SK-N-SH (cell line): ENCODE data around the gene LENEP. TPM values are rescaled to one million over a fixed set of nuclear protein-coding genes. Genes with fewer than 3 reads are reported as not detected.

Experiments
- CTCF ChIA-PET: fragments of 300-600, 350-600 bp; formaldehyde crosslinking; extraction: SDS; loops from one replicate; lab custom pipeline; 2021; lab: Yijun Ruan, JAX
- POLR2A ChIA-PET: fragments of 350-600 bp; sonication (Branson Sonifier 250); formaldehyde crosslinking; extraction: SDS; loops from one replicate; lab custom pipeline; 2020; ENCODE audit warnings: antibody characterized with exemption, inconsistent platforms; lab: Yijun Ruan, JAX
- DNase-seq: peaks from one replicate; pipeline ENCODE4 v3.0.0; 2012
- H2AFZ ChIP-seq: fragments of 200-600 bp; sonication (generic); 2 replicates; pipeline ENCODE4 v1.8.1; 2016; ENCODE audit warnings: antibody characterized with exemption, mild to moderate bottlenecking, low read depth
- H3F3A ChIP-seq: fragments of 200-600 bp; sonication (generic); replicated peaks from 2 replicates; pipeline ENCODE3; 2016; ENCODE audit warnings: antibody characterized with exemption, mild to moderate bottlenecking; ENCODE audit not compliant: insufficient read depth
- H3K27ac ChIP-seq, 2 experiments: fragments of 200-500 bp in 1 of 2; fragments of 200-600 bp in 1 of 2; sonication (Bioruptor generic) in 1 of 2; sonication (generic), shearing (Covaris generic) in 1 of 2; 2 replicates each; pipeline versions ENCODE4 v1.5.1 to v1.6.1; 2014 to 2016; ENCODE audit warnings: low read depth in 2 of 2, inconsistent platforms in 1 of 2, low read length in 1 of 2, mild to moderate bottlenecking in 1 of 2, mixed read lengths in 1 of 2
- H3K27me3 ChIP-seq: fragments of 200-600 bp; sonication (generic), shearing (Covaris generic); 2 replicates; pipeline ENCODE4 v1.6.1; 2016; ENCODE audit warnings: mixed run types; ENCODE audit not compliant: insufficient read depth
- H3K36me3 ChIP-seq, 2 experiments: fragments of 200-500 bp in 1 of 2; fragments of 200-600 bp in 1 of 2; sonication (Bioruptor generic) in 1 of 2; sonication (generic) in 1 of 2; replicated peaks in 1 of 2; 2 replicates each; pipeline versions ENCODE3 to v1.5.1; 2014 to 2016; ENCODE audit warnings: low read length in 1 of 2, mild to moderate bottlenecking in 1 of 2; ENCODE audit not compliant: insufficient read depth in 2 of 2, control insufficient read depth in 1 of 2
- H3K4me1 ChIP-seq, 2 experiments: fragments of 200-500 bp in 1 of 2; fragments of 200-600 bp in 1 of 2; sonication (Bioruptor generic) in 1 of 2; sonication (generic), shearing (Covaris generic) in 1 of 2; 2 replicates each; pipeline versions ENCODE4 v1.5.1 to v1.6.1; 2014 to 2016; ENCODE audit warnings: low read depth in 1 of 2, low read length in 1 of 2, mixed run types in 1 of 2; ENCODE audit not compliant: insufficient read depth in 2 of 2, control insufficient read depth in 1 of 2
- H3K4me2 ChIP-seq: fragments of 200-600 bp; sonication (generic), shearing (Covaris generic); 2 replicates; pipeline ENCODE4 v1.6.1; 2017; ENCODE audit warnings: mixed run types
- H3K4me3 ChIP-seq, 2 experiments: fragments of 200-500 bp in 1 of 2; fragments of 200-600 bp in 1 of 2; sonication (Bioruptor generic) in 1 of 2; sonication (generic), shearing (Covaris generic) in 1 of 2; 2 replicates each; pipeline versions ENCODE4 v1.5.1 to v1.8.1; 2014 to 2016; ENCODE audit warnings: low read depth in 2 of 2, inconsistent platforms in 1 of 2, low read length in 1 of 2, mild to moderate bottlenecking in 1 of 2, mixed read lengths in 1 of 2, moderate library complexity in 1 of 2
- H3K79me2 ChIP-seq: fragments of 200-600 bp; sonication (generic); 2 replicates; pipeline ENCODE4 v1.8.1; 2017; ENCODE audit warnings: mild to moderate bottlenecking; ENCODE audit not compliant: insufficient read depth
- H3K9ac ChIP-seq: fragments of 200-600 bp; sonication (generic); 2 replicates; pipeline ENCODE4 v1.6.1; 2017; ENCODE audit warnings: mixed run types
- H3K9me2 ChIP-seq: fragments of 200-600 bp; sonication (generic); 2 replicates; pipeline ENCODE4 v1.6.1; 2017; ENCODE audit warnings: mixed run types
- H3K9me3 ChIP-seq: fragments of 200-600 bp; sonication (generic); 2 replicates; pipeline ENCODE4 v1.6.1; 2017; ENCODE audit warnings: mixed run types, mild to moderate bottlenecking, moderate library complexity
- H4K20me1 ChIP-seq: fragments of 200-600 bp; sonication (generic); 2 replicates; pipeline ENCODE4 v1.6.1; 2017; ENCODE audit warnings: mild to moderate bottlenecking, mixed run types; ENCODE audit not compliant: insufficient read depth
- CHD2 ChIP-seq: fragments of 150-350 bp; IDR thresholded peaks from 2 replicates; pipeline ENCODE4 v1.6.1; 2018; ENCODE audit warnings: low read length; ENCODE audit not compliant: partially characterized antibody
- EP300 ChIP-seq, 2 experiments: IDR thresholded peaks; 2 replicates each; pipeline versions ENCODE4 v1.4.0 to v1.6.1; 2012; ENCODE audit warnings: borderline replicate concordance in 1 of 2, low read depth in 1 of 2, low read length in 1 of 2
- FOXJ3 ChIP-seq: sonication (generic); formaldehyde crosslinking; IDR thresholded peaks from 2 replicates; pipeline ENCODE4 v1.5.1; 2020; ENCODE audit warnings: mild to moderate bottlenecking, missing genetic modification reagents
- FOXM1 ChIP-seq: IDR thresholded peaks from 2 replicates; pipeline ENCODE4 v1.4.0; 2012; ENCODE audit warnings: low read depth, mild to moderate bottlenecking
- GABPA ChIP-seq: IDR thresholded peaks from 2 replicates; pipeline ENCODE4 v1.4.0; 2012; ENCODE audit warnings: low read depth, mild to moderate bottlenecking
- GATA2 ChIP-seq: sonication (generic); formaldehyde crosslinking; IDR thresholded peaks from 2 replicates; pipeline ENCODE4 v1.5.0; 2020; ENCODE audit warnings: mild to moderate bottlenecking, missing genetic modification reagents
- JUND ChIP-seq: IDR thresholded peaks from 2 replicates; pipeline ENCODE4 v1.4.0; 2012
- NFIC ChIP-seq: IDR thresholded peaks from 2 replicates; pipeline ENCODE4 v1.4.0; 2012; ENCODE audit warnings: borderline replicate concordance
- POLR2AphosphoS5 ChIP-seq: IDR thresholded peaks from 2 replicates; pipeline ENCODE4 v1.6.1; 2012; ENCODE audit warnings: low read depth, low read length
- SIN3A ChIP-seq: IDR thresholded peaks from 2 replicates; pipeline ENCODE4 v1.6.1; 2012; ENCODE audit warnings: low read depth, mild to moderate bottlenecking, low read length, moderate library complexity, borderline replicate concordance
- TAF1 ChIP-seq: IDR thresholded peaks from 2 replicates; pipeline ENCODE4 v1.6.1; 2012; ENCODE audit warnings: low read depth, mild to moderate bottlenecking, low read length, moderate library complexity, borderline replicate concordance
- TEAD4 ChIP-seq: IDR thresholded peaks from 2 replicates; pipeline ENCODE4 v1.4.0; 2012; ENCODE audit warnings: mild to moderate bottlenecking, borderline replicate concordance; ENCODE audit not compliant: insufficient read depth
- WGBS: methylation state at CpG from one replicate; pipeline ENCODE4 v1.1.6; 2017; ENCODE audit warnings: low lambda C conversion rate; 5-methylcytosine and 5-hydroxymethylcytosine counted together
- polyA plus RNA-seq, 3 experiments: library from polyadenylated mRNA; depleted of rRNA; stranded (reverse); fragments of >200 nt; gene quantifications; 2 replicates each; pipeline ENCODE4 v1.2.3, GENCODE V29; 2012
- TF ChIP-seq, protein P1 (sequence below): fragments of 150-350 bp; IDR thresholded peaks from 2 replicates; pipeline ENCODE4 v1.6.1; 2016; ENCODE audit warnings: mild to moderate bottlenecking, low read depth, low read length
- TF ChIP-seq, protein P2 (sequence below): IDR thresholded peaks from 2 replicates; pipeline ENCODE4; 2012
- TF ChIP-seq, protein P3 (sequence below): IDR thresholded peaks from 2 replicates; pipeline ENCODE4 v1.4.0; 2012; ENCODE audit warnings: low read depth, borderline replicate concordance
- TF ChIP-seq, protein P4 (sequence below): fragments of 200-600 bp; sonication (generic); IDR thresholded peaks from 2 replicates; pipeline ENCODE4 v1.6.1; 2017; ENCODE audit warnings: antibody characterized with exemption, mild to moderate bottlenecking, moderate library complexity
- TF ChIP-seq, protein P5 (sequence below): fragments of 150-350 bp; IDR thresholded peaks from 2 replicates; pipeline ENCODE4 v1.6.1; 2017; ENCODE audit warnings: antibody characterized with exemption, low read length, low read depth, borderline replicate concordance

Gene LENEP
- polyA plus RNA-seq, 1 of the 3 experiments (the other 2 are of a cell fraction) = not detected

DNA sequence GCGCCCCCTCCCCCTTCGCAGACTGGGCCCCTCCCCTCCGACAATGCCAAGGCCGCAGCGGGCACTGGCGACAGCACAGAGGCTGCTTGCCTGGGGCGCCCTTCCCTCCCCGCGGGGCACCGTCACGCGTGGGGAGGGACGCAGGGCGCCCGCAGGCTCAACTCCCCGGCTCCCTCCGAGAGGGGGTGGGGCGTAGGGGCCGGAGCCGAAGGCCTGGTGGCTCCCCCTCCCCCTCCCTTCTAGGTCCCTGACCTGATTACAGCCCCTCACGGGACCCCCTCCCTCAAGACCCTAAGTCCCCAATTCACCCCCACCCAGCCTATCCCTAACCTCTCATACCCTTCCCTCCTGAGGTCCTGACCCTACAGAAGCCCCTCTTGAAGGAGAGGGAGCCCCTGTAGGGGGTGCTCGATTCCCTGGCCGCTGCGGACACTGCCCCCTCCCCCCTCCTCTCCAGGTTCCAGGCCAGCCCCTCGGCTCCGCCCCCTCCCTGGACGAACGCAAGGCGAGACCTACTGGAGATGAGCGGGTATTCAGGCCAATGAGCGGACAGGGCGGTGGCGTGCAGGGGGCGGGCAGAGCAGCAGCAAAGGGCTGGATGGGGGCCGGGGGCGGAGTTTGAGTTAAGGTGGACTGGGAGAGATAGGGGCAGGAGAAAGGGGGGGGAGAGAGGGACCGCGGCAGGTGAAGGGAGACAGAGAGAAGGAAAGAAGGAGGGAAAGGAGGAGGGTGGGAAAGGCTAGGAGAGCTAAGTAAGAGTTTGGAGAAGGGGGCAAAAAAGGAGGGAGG is 8.5 kb downstream of the LENEP start (continued):
- TF ChIP-seq, protein P1, sequence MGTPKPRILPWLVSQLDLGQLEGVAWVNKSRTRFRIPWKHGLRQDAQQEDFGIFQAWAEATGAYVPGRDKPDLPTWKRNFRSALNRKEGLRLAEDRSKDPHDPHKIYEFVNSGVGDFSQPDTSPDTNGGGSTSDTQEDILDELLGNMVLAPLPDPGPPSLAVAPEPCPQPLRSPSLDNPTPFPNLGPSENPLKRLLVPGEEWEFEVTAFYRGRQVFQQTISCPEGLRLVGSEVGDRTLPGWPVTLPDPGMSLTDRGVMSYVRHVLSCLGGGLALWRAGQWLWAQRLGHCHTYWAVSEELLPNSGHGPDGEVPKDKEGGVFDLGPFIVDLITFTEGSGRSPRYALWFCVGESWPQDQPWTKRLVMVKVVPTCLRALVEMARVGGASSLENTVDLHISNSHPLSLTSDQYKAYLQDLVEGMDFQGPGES = peak; percentile 63
- TF ChIP-seq TAF1 (peak; percentile 50; the same call in 1 of the 2 replicates), JUND (no peak), GABPA (0 out of 2 replicates have a peak, but pooled peaks have one; percentile 22), SIN3A (peak; percentile 21; the same call in 1 of the 2 replicates)
- TF ChIP-seq, protein P2, sequence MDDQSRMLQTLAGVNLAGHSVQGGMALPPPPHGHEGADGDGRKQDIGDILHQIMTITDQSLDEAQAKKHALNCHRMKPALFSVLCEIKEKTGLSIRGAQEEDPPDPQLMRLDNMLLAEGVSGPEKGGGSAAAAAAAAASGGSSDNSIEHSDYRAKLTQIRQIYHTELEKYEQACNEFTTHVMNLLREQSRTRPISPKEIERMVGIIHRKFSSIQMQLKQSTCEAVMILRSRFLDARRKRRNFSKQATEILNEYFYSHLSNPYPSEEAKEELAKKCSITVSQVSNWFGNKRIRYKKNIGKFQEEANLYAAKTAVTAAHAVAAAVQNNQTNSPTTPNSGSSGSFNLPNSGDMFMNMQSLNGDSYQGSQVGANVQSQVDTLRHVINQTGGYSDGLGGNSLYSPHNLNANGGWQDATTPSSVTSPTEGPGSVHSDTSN = peak; percentile 98

DNA sequence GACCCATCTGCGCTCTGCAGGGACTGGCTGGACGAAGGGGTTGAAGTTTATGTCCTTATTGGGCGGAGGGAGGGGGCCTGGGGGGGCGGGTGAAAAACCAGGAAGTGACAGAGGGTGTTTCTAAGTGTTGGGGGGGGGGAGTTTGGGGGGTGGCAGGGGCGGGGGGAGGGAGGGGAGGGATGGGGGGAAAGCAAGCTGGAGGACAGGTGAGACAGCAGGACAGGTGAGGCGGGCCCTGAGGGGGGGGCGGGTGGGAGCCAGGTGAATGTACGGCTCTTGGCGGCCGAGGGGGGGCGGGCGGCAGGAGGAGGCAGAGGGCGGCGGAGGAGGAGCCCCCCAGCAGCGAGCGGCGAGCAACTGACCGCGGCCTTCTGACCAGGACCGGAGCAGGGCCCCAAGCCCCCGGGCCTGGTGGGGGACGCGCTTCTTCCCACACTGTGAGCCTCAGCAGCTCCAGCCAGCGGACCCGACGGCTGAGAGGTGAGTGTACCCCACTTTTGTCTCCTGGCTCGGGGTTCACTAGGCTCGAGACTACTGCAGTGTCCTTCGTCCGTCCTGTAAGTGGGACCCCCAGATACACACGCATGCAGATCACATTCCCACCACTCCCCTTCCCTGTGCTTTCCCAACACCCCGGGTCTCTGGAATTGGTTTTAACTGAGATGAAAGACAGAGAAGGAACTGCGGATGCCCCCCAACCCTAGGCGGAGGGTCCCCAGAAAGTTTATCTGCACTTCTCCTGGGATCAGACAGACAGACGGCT is 9.3 kb downstream of the LENEP start, which contains the start of gene ZBTB7B:
Gene ZBTB7B (plus strand): TSS at position 339 of the 763 bp plus-strand sequence. CDS start 11,859 bp downstream, outside the sequence.
- peaks cover 19 to 33% of the 10 kb centered on the region in 2 experiments for H3K4me1 ChIP-seq
- H4K20me1 ChIP-seq = no peaks in the 10 kb centered on the region; the same call in 1 of the 2 replicates
- H3K36me3 ChIP-seq = peaks cover 0 to 5% of the 10 kb centered on the region in 2 experiments
- under 1% methylated on average over 20 of the region's 35 CpGs for WGBS
- CTCF ChIA-PET = interaction anchor here (1.4 to 14.0 kb wide), 8 partner anchors 12 to 89 kb away, joined by 4 to 640 read pairs (median 10); partner anchors contain the start of genes CKS1B, FLAD1, PBXIP1 and PYGO2
- peaks cover 27% of the 10 kb centered on the region for H3F3A ChIP-seq
- H3K27ac ChIP-seq = peak within 1 kb of the TSS; percentile 92 to 96
- POLR2A ChIA-PET = no interaction called here
- peak within 1 kb of the TSS; percentile 70; the same call in 1 of the 2 replicates for H2AFZ ChIP-seq
- H3K9me3 ChIP-seq = no peaks in the 10 kb centered on the region
- peak within 1 kb of the TSS; percentile 100 for H3K4me2 ChIP-seq
- no peak for DNase-seq
- no peaks in the 10 kb centered on the region for H3K27me3 ChIP-seq
- peaks cover 37% of the 10 kb centered on the region for H3K79me2 ChIP-seq
- H3K4me3 ChIP-seq = peak within 1 kb of the TSS; percentile 79 to 95
- no peaks in the 10 kb centered on the region for H3K9me2 ChIP-seq
- TF ChIP-seq, protein P3, sequence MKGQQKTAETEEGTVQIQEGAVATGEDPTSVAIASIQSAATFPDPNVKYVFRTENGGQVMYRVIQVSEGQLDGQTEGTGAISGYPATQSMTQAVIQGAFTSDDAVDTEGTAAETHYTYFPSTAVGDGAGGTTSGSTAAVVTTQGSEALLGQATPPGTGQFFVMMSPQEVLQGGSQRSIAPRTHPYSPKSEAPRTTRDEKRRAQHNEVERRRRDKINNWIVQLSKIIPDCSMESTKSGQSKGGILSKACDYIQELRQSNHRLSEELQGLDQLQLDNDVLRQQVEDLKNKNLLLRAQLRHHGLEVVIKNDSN = no peak
- TF ChIP-seq TAF1 (no peak), JUND (no peak), TEAD4 (no peak), GATA2 (CRISPR knock-in tag) (no peak), NFIC (no peak), EP300 (IDR thresholded peaks at IDR 0.05; ENCODE audit: borderline replicate concordance in 1 of 2, low read depth in 1 of 2, low read length in 1 of 2) (no peak), SIN3A (no peak), CHD2 (no peak), FOXM1 (no peak), FOXJ3 (CRISPR knock-in tag) (no peak), POLR2AphosphoS5 (no peak)
- TF ChIP-seq, protein P4, sequence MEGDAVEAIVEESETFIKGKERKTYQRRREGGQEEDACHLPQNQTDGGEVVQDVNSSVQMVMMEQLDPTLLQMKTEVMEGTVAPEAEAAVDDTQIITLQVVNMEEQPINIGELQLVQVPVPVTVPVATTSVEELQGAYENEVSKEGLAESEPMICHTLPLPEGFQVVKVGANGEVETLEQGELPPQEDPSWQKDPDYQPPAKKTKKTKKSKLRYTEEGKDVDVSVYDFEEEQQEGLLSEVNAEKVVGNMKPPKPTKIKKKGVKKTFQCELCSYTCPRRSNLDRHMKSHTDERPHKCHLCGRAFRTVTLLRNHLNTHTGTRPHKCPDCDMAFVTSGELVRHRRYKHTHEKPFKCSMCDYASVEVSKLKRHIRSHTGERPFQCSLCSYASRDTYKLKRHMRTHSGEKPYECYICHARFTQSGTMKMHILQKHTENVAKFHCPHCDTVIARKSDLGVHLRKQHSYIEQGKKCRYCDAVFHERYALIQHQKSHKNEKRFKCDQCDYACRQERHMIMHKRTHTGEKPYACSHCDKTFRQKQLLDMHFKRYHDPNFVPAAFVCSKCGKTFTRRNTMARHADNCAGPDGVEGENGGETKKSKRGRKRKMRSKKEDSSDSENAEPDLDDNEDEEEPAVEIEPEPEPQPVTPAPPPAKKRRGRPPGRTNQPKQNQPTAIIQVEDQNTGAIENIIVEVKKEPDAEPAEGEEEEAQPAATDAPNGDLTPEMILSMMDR = no peak
- TF ChIP-seq, protein P1 = no peak
- TF ChIP-seq, protein P5, sequence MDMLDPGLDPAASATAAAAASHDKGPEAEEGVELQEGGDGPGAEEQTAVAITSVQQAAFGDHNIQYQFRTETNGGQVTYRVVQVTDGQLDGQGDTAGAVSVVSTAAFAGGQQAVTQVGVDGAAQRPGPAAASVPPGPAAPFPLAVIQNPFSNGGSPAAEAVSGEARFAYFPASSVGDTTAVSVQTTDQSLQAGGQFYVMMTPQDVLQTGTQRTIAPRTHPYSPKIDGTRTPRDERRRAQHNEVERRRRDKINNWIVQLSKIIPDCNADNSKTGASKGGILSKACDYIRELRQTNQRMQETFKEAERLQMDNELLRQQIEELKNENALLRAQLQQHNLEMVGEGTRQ = no peak
- H3K9ac ChIP-seq = peak within 1 kb of the TSS; percentile 86
